Measurements from ENCODE around the gene LARGE1.
"Not testable (repeated sequence)": the region's sequence is repeated elsewhere in the genome, so short reads cannot be mapped to it uniquely, and the experiment has no call there.

LARGE1 gene

GRCh38 chr22:33864723-33865130 lies 55.5 kb downstream of the LARGE1 start:
- intact Hi-C loops (cut with DNase I), result no loop called here

GRCh38 chr22:33861216-33861875 lies 58.9 kb downstream of the LARGE1 start:
- intact Hi-C loops (cut with DNase I), result no loop called here
- DNase-seq, result no peak

More at GRCh38 chr22:33864723-33865130, 55.5 kb downstream of the LARGE1 start:
- peak in 1 of 10 donors; percentile 77 for DNase-seq

- DNase-seq, result no peak
- intact Hi-C loops (cut with DNase I), result no loop called here
Measured at GRCh38 chr22:33860386-33860785, 59.9 kb downstream of the LARGE1 start.

GRCh38 chr22:33859311-33859710 lies 61.0 kb downstream of the LARGE1 start:
- no peak for DNase-seq
- intact Hi-C loops (cut with DNase I), result no loop called here

- DNase-seq; intact Hi-C loops (cut with DNase I): not testable (repeated sequence)
Measured at GRCh38 chr22:33858653-33859052, 61.6 kb downstream of the LARGE1 start.

- DNase-seq; intact Hi-C loops (cut with DNase I): not testable (repeated sequence)
Measured at GRCh38 chr22:33857767-33858166, 62.5 kb downstream of the LARGE1 start.

- peak in 1 of 10 donors; percentile 74 for DNase-seq
- intact Hi-C loops (cut with DNase I), result no loop called here
Measured at GRCh38 chr22:33854724-33855123, 65.6 kb downstream of the LARGE1 start.

- peak in 8 of 10 donors; percentile 54 to 93 (median 64) for DNase-seq
- intact Hi-C loops (cut with DNase I), result no loop called here
Measured at GRCh38 chr22:33853200-33854097, 66.8 kb downstream of the LARGE1 start.

- DNase-seq, result no peak
- intact Hi-C loops (cut with DNase I), result no loop called here
Measured at GRCh38 chr22:33851821-33852384, 68.4 kb downstream of the LARGE1 start.

- DNase-seq, result no peak
- intact Hi-C loops (cut with DNase I), result no loop called here
Measured at GRCh38 chr22:33851240-33851639, 69.0 kb downstream of the LARGE1 start.

GRCh38 chr22:33850724-33851123 lies 69.6 kb downstream of the LARGE1 start:
- no peak for DNase-seq
- intact Hi-C loops (cut with DNase I), result no loop called here

GRCh38 chr22:33850193-33850592 lies 70.1 kb downstream of the LARGE1 start:
- intact Hi-C loops (cut with DNase I), result no loop called here
- no peak for DNase-seq

- intact Hi-C loops (cut with DNase I), result no loop called here
- no peak for DNase-seq
Measured at GRCh38 chr22:33848251-33848650, 72.0 kb downstream of the LARGE1 start.

GRCh38 chr22:33844273-33844672 lies 76.0 kb downstream of the LARGE1 start:
- intact Hi-C loops (cut with DNase I), result no loop called here
- no peak for DNase-seq

GRCh38 chr22:33842421-33843094 lies 77.7 kb downstream of the LARGE1 start:
- intact Hi-C loops (cut with DNase I), result no loop called here
- DNase-seq, result no peak

- intact Hi-C loops (cut with DNase I), result no loop called here
- DNase-seq, result no peak
Measured at GRCh38 chr22:33842006-33842354, 78.3 kb downstream of the LARGE1 start.

GRCh38 chr22:33841281-33842005 lies 78.8 kb downstream of the LARGE1 start:
- intact Hi-C loops (cut with DNase I), result no loop called here
- DNase-seq, result no peak

GRCh38 chr22:33838644-33839043 lies 81.6 kb downstream of the LARGE1 start:
- DNase-seq, result no peak
- intact Hi-C loops (cut with DNase I), result no loop called here

GRCh38 chr22:33837826-33838225 lies 82.5 kb downstream of the LARGE1 start:
- no peak for DNase-seq
- intact Hi-C loops (cut with DNase I), result no loop called here

- no peak for DNase-seq
- intact Hi-C loops (cut with DNase I), result no loop called here
Measured at GRCh38 chr22:33835265-33835664, 85.0 kb downstream of the LARGE1 start.

Data from posterior cingulate gyrus (tissue), 11 donors.